IMR-90 (cell line): Measurements from ENCODE around the gene SPEG. TPM values are rescaled to one million over a fixed set of nuclear protein-coding genes. Genes with fewer than 3 reads are reported as not detected.

Source experiments
- ATAC-seq: fragments of 200-7000 bp; cut with Tn5 transposase; 2 replicates; pipeline ENCODE4 v1.9.1; 2020; ENCODE audit warnings: low read depth, mild to moderate bottlenecking, moderate library complexity
- BruUV-seq: library from RNA; stranded (reverse); fragments of 400-500 nt; replicated peaks from 2 replicates; lab custom pipeline; 2021; lab: Mats Ljungman, UMichigan
- CTCF ChIA-PET: fragments of 300-600 bp; formaldehyde crosslinking; extraction: SDS; loops from one replicate; lab custom pipeline; 2021; ENCODE audit warnings: antibody characterized with exemption; lab: Yijun Ruan, JAX
- POLR2A ChIA-PET: fragments of 300-600 bp; sonication (Branson Sonifier 250); formaldehyde crosslinking; loops from one replicate; lab custom pipeline; 2022; ENCODE audit warnings: antibody characterized with exemption; ENCODE audit not compliant: unreplicated experiment; lab: Charles Lee
- DNase-seq: peaks from one replicate; pipeline ENCODE4 v3.0.0; 2013
- H2AFZ ChIP-seq: replicated peaks from 2 replicates; pipeline ENCODE3; 2013; ENCODE audit warnings: low read length, mild to moderate bottlenecking; ENCODE audit not compliant: poor library complexity
- H2AK5ac ChIP-seq: 2 replicates; pipeline ENCODE4 v1.6.1; 2013; ENCODE audit warnings: low read depth, low read length, inconsistent platforms
- H2AK9ac ChIP-seq: replicated peaks from 2 replicates; pipeline ENCODE3; 2013; ENCODE audit warnings: mild to moderate bottlenecking, low read depth, low read length, moderate library complexity; ENCODE audit not compliant: poor library complexity
- H2BK120ac ChIP-seq: 2 replicates; pipeline ENCODE4 v1.6.1; 2013; ENCODE audit warnings: low read depth, low read length, inconsistent platforms
- H2BK15ac ChIP-seq: 3 replicates; pipeline ENCODE4 v1.6.1; 2013; ENCODE audit warnings: low read depth, low read length, inconsistent platforms
- H2BK20ac ChIP-seq: 2 replicates; pipeline ENCODE4 v1.6.1; 2013; ENCODE audit warnings: low read depth, mild to moderate bottlenecking, inconsistent platforms, low read length, moderate library complexity
- H2BK5ac ChIP-seq: 2 replicates; pipeline ENCODE4 v1.6.1; 2013; ENCODE audit warnings: mild to moderate bottlenecking, low read depth, low read length, inconsistent platforms; ENCODE audit not compliant: poor library complexity, severe bottlenecking
- H3K14ac ChIP-seq: replicated peaks from 2 replicates; pipeline ENCODE4 v1.6.1; 2013; ENCODE audit warnings: low read depth, low read length, inconsistent platforms
- H3K18ac ChIP-seq: 2 replicates; pipeline ENCODE4 v1.6.1; 2013; ENCODE audit warnings: low read depth, low read length, control low read depth
- H3K23ac ChIP-seq: 2 replicates; pipeline ENCODE4 v1.6.1; 2013; ENCODE audit warnings: low read depth, low read length, inconsistent platforms
- H3K27ac ChIP-seq: 2 replicates; pipeline ENCODE4 v1.5.1; 2013; ENCODE audit warnings: mild to moderate bottlenecking, control low read depth, low read length; ENCODE audit not compliant: insufficient read depth
- H3K27me3 ChIP-seq: 2 replicates; pipeline ENCODE4 v1.6.1; 2013; ENCODE audit warnings: low read length; ENCODE audit not compliant: control insufficient read depth, insufficient read depth
- H3K36me3 ChIP-seq: 2 replicates; pipeline ENCODE4 v1.6.1; 2013; ENCODE audit warnings: low read length, mixed read lengths; ENCODE audit not compliant: control insufficient read depth, insufficient read depth
- H3K4ac ChIP-seq: 2 replicates; pipeline ENCODE4 v1.6.1; 2013; ENCODE audit warnings: low read depth, low read length, inconsistent platforms
- H3K4me1 ChIP-seq: 2 replicates; pipeline ENCODE4 v1.6.1; 2013; ENCODE audit warnings: low read length, mixed read lengths; ENCODE audit not compliant: control insufficient read depth, insufficient read depth
- H3K4me2 ChIP-seq: 2 replicates; pipeline ENCODE4 v1.6.1; 2013; ENCODE audit warnings: low read depth, mild to moderate bottlenecking, control low read depth, low read length, moderate library complexity
- H3K4me3 ChIP-seq: 2 replicates; pipeline ENCODE4 v1.5.1; 2013; ENCODE audit warnings: low read depth, mild to moderate bottlenecking, control low read depth, low read length, moderate library complexity; ENCODE audit not compliant: insufficient read depth
- H3K56ac ChIP-seq: 2 replicates; pipeline ENCODE4 v1.6.1; 2013; ENCODE audit warnings: low read length, inconsistent platforms; ENCODE audit not compliant: insufficient read depth; ENCODE audit errors: extremely low read depth
- H3K79me1 ChIP-seq, 2 experiments: 2 replicates each; pipeline ENCODE4 v1.6.1; 2013; ENCODE audit warnings: low read length in 2 of 2, inconsistent platforms in 1 of 2, low read depth in 1 of 2
- H3K9ac ChIP-seq: 2 replicates; pipeline ENCODE4 v1.6.1; 2013; ENCODE audit warnings: low read depth, low read length, control low read depth
- H3K9me1 ChIP-seq: 2 replicates; pipeline ENCODE4 v1.6.1; 2013; ENCODE audit warnings: low read length, inconsistent platforms; ENCODE audit not compliant: insufficient read depth
- H3K9me3 ChIP-seq: 2 replicates; pipeline ENCODE4 v1.6.1; 2013; ENCODE audit warnings: low read length; ENCODE audit not compliant: control insufficient read depth, insufficient read depth
- H4K20me1 ChIP-seq: 2 replicates; pipeline ENCODE4 v1.6.1; 2013; ENCODE audit warnings: low read length, inconsistent platforms; ENCODE audit not compliant: insufficient read depth
- H4K5ac ChIP-seq: 2 replicates; pipeline ENCODE4 v1.6.1; 2013; ENCODE audit warnings: mild to moderate bottlenecking, low read depth, low read length, control low read depth
- H4K8ac ChIP-seq, 2 experiments: 2 replicates each; pipeline ENCODE4 v1.6.1; 2013; ENCODE audit warnings: low read depth in 2 of 2, low read length in 2 of 2, control low read depth in 1 of 2, inconsistent platforms in 1 of 2
- H4K91ac ChIP-seq: 2 replicates; pipeline ENCODE4 v1.6.1; 2013; ENCODE audit warnings: low read depth, low read length, inconsistent platforms; ENCODE audit not compliant: insufficient read depth
- BHLHE40 ChIP-seq: fragments of 150-350 bp; IDR thresholded peaks from 2 replicates; pipeline ENCODE4 v1.6.1; 2016; ENCODE audit warnings: mild to moderate bottlenecking, low read depth, low read length
- CHD1 ChIP-seq: IDR thresholded peaks from 2 replicates; pipeline ENCODE4 v1.6.1; 2012; ENCODE audit warnings: low read depth, low read length, improper control_type of control experiment
- ELK1 ChIP-seq: fragments of 150-350 bp; IDR thresholded peaks from 2 replicates; pipeline ENCODE4 v1.6.1; 2016; ENCODE audit warnings: low read depth, mild to moderate bottlenecking, low read length, moderate library complexity, borderline replicate concordance
- RAD21 ChIP-seq: IDR thresholded peaks from 2 replicates; pipeline ENCODE4 v1.6.1; 2012; ENCODE audit warnings: low read length, improper control_type of control experiment
- RFX5 ChIP-seq: IDR thresholded peaks from 2 replicates; pipeline ENCODE4 v1.8.0; 2012; ENCODE audit warnings: low read depth, mild to moderate bottlenecking, low read length, moderate library complexity
- WGBS, 2 experiments: methylation state at CpG; one replicate each; pipeline versions ENCODE4 v1.1.5 to v1.1.7; 2013; ENCODE audit warnings: missing lambda C conversion rate in 2 of 2; ENCODE audit not compliant: insufficient read length in 1 of 2; ENCODE audit errors: extremely low coverage in 2 of 2; 5-methylcytosine and 5-hydroxymethylcytosine counted together
- dilution Hi-C: fragments of 300-500 bp; cut with HindIII; formaldehyde crosslinking; loops from one replicate; pipeline ENCODE4 v1.14.3; 2018; ENCODE audit warnings: low sequenced_read_pairs; ENCODE audit not compliant: unreplicated experiment
- in situ Hi-C: fragments of 300-500 bp; cut with MboI; formaldehyde crosslinking; loops from 3 replicates; pipeline ENCODE4 v1.14.3; 2019; ENCODE audit warnings: low sequenced_read_pairs, inconsistent platforms, mixed read lengths
- intact Hi-C: fragments of 100-400 bp; cut with micrococcal nuclease; formaldehyde crosslinking; loops from 2 replicates; pipeline ENCODE4 v1.10.0; 2022
- polyA plus RNA-seq, 3 experiments: library from polyadenylated mRNA; depleted of rRNA; stranded (reverse); fragments of >200 nt; gene quantifications; 2 replicates each; pipeline ENCODE4 v1.2.3, GENCODE V29; 2012; ENCODE audit warnings: low replicate concordance in 1 of 3
- total RNA-seq: library from RNA; depleted of rRNA; stranded (reverse); fragments of >200 nt; gene quantifications from 2 replicates; pipeline ENCODE4 v1.2.3, GENCODE V29; 2012

SPEG gene
- total and polyA plus RNA-seq, 2 of the 4 experiments (the other 2 are of a cell fraction) = 6.8 to 81.6 TPM

- peaks cover 4% of the 10 kb centered on the region; the same call in 1 of the 2 replicates for H3K27me3 ChIP-seq
- H2BK5ac ChIP-seq = no peak overlapping the region
- no peaks in the 10 kb centered on the region for H3K36me3 ChIP-seq
- H2BK15ac ChIP-seq = no peak overlapping the region
- ChIA-PET CTCF (no interaction called here), POLR2A (no interaction called here)
- DNase-seq (no peak), ATAC-seq (no peak)
- no peak overlapping the region for H3K9ac ChIP-seq
- no peak overlapping the region for H3K14ac ChIP-seq
- no peak overlapping the region for H3K23ac ChIP-seq
- H3K4me2 ChIP-seq = no peak overlapping the region
- H4K8ac ChIP-seq = no peak overlapping the region
- peaks cover 9% of the 10 kb centered on the region for H3K4me1 ChIP-seq
- H4K20me1 ChIP-seq = peaks cover 3% of the 10 kb centered on the region; the same call in 1 of the 2 replicates
- dilution Hi-C loops (no loop called here), in situ Hi-C loops (no loop called here), intact Hi-C loops (no loop called here)
- H3K18ac ChIP-seq = no peak overlapping the region
- H2AK5ac ChIP-seq = no peak overlapping the region
- no peak overlapping the region for H3K4ac ChIP-seq
- no peak overlapping the region for H2BK20ac ChIP-seq
- no peak overlapping the region for H2AFZ ChIP-seq
- no peak overlapping the region for H3K4me3 ChIP-seq
- H2AK9ac ChIP-seq = no peak overlapping the region
- H3K56ac ChIP-seq = no peak overlapping the region
- H4K5ac ChIP-seq = no peak overlapping the region
- no TSS peak for BruUV-seq
- peaks cover 9% of the 10 kb centered on the region for H3K9me1 ChIP-seq
- WGBS, 2 experiments = 78% methylated on average over 4 of the region's 9 CpGs; no CpG with 5 or more reads in 1 of the 2 experiments
- H3K79me1 ChIP-seq = no peaks in the 10 kb centered on the region
- TF ChIP-seq RFX5 (no peak), ELK1 (no peak), CHD1 (no peak), BHLHE40 (no peak), RAD21 (no peak)
- H3K9me3 ChIP-seq = no peaks in the 10 kb centered on the region
- H2BK120ac ChIP-seq = no peak overlapping the region
- H4K91ac ChIP-seq = no peak overlapping the region
- H3K27ac ChIP-seq = no peak overlapping the region
Observed at GRCh38 chr2:219419331-219420197, 15.1 kb upstream of the SPEG start.
